HUES6 (cell line): ENCODE measurements around the gene SPESP1.

ENCODE experiments used
- H3K27ac ChIP-seq: 2 replicates; pipeline ENCODE4 v1.7.0; 2013; ENCODE audit warnings: low read depth, mild to moderate bottlenecking, low read length, inconsistent platforms
- H3K27me3 ChIP-seq: 2 replicates; pipeline ENCODE4 v1.6.1; 2013; ENCODE audit warnings: low read length; ENCODE audit not compliant: control insufficient read depth, insufficient read depth
- H3K36me3 ChIP-seq: 2 replicates; pipeline ENCODE4 v1.6.1; 2013; ENCODE audit warnings: low read length; ENCODE audit not compliant: control insufficient read depth, insufficient read depth
- H3K4me1 ChIP-seq: 2 replicates; pipeline ENCODE4 v1.6.1; 2013; ENCODE audit warnings: low read length; ENCODE audit not compliant: control insufficient read depth, insufficient read depth
- H3K4me3 ChIP-seq: 2 replicates; pipeline ENCODE4 v1.5.1; 2013; ENCODE audit warnings: low read depth, low read length
- H3K9ac ChIP-seq: one replicate; pipeline ENCODE4 v1.6.1; 2013; ENCODE audit warnings: mild to moderate bottlenecking, low read length
- H3K9me3 ChIP-seq: 2 replicates; pipeline ENCODE4 v1.6.1; 2013; ENCODE audit warnings: low read depth, low read length; ENCODE audit not compliant: control insufficient read depth, insufficient read depth

SPESP1 gene

GRCh38 chr15:68910341-68910740 is 20.0 kb upstream of the SPESP1 start:
- Histone ChIP-seq H3K4me3 (no peak overlapping the region), H3K27me3 (no peaks in the 10 kb centered on the region), H3K9me3 (no peaks in the 10 kb centered on the region), H3K36me3 (no peaks in the 10 kb centered on the region), H3K4me1 (no peaks in the 10 kb centered on the region), H3K9ac (no peak overlapping the region), H3K27ac (no peak overlapping the region)

- Histone ChIP-seq H3K9ac (no peak overlapping the region), H3K27me3 (no peaks in the 10 kb centered on the region), H3K9me3 (peaks cover 1% of the 10 kb centered on the region; the same call in 1 of the 2 replicates)
Observed at GRCh38 chr15:68910816-68911215, 19.5 kb upstream of the SPESP1 start.

GRCh38 chr15:68921926-68922325 is 8.4 kb upstream of the SPESP1 start:
- Histone ChIP-seq H3K27ac (no peak overlapping the region), H3K4me3 (no peak overlapping the region), H3K9ac (no peak overlapping the region), H3K36me3 (no peaks in the 10 kb centered on the region), H3K27me3 (no peaks in the 10 kb centered on the region), H3K9me3 (no peaks in the 10 kb centered on the region), H3K4me1 (no peaks in the 10 kb centered on the region)

More at GRCh38 chr15:68910816-68911215, 19.5 kb upstream of the SPESP1 start:
- no peak overlapping the region for H3K27ac ChIP-seq
- no peaks in the 10 kb centered on the region for H3K36me3 ChIP-seq
- H3K4me1 ChIP-seq = no peaks in the 10 kb centered on the region
- H3K4me3 ChIP-seq = no peak overlapping the region

- no peaks in the 10 kb centered on the region for H3K27me3 ChIP-seq
- no peak overlapping the region for H3K4me3 ChIP-seq
- H3K9ac ChIP-seq = no peak overlapping the region
Observed at GRCh38 chr15:68924866-68925560, 5.3 kb upstream of the SPESP1 start.

GRCh38 chr15:68933001-68933400 is 2.7 kb downstream of the SPESP1 start:
- Histone ChIP-seq H3K4me3 (no peak overlapping the region), H3K9ac (no peak overlapping the region), H3K36me3 (no peaks in the 10 kb centered on the region), H3K4me1 (no peaks in the 10 kb centered on the region), H3K27me3 (no peaks in the 10 kb centered on the region), H3K27ac (no peak overlapping the region), H3K9me3 (peaks cover 8% of the 10 kb centered on the region; the same call in 1 of the 2 replicates)

More at GRCh38 chr15:68924866-68925560, 5.3 kb upstream of the SPESP1 start:
- Histone ChIP-seq H3K4me1 (no peaks in the 10 kb centered on the region), H3K36me3 (no peaks in the 10 kb centered on the region), H3K27ac (no peak overlapping the region), H3K9me3 (peaks cover 3% of the 10 kb centered on the region; the same call in 1 of the 2 replicates)

- Histone ChIP-seq H3K9ac (no peak overlapping the region), H3K27me3 (no peaks in the 10 kb centered on the region), H3K4me3 (no peak overlapping the region), H3K36me3 (no peaks in the 10 kb centered on the region), H3K4me1 (no peaks in the 10 kb centered on the region), H3K9me3 (peaks cover 8% of the 10 kb centered on the region; the same call in 1 of the 2 replicates), H3K27ac (no peak overlapping the region)
Observed at GRCh38 chr15:68934341-68934740, 4.0 kb downstream of the SPESP1 start.

GRCh38 chr15:68935400-68935937 is 5.1 kb downstream of the SPESP1 start:
- H3K4me3 ChIP-seq = no peak overlapping the region
- H3K27me3 ChIP-seq = no peaks in the 10 kb centered on the region

GRCh38 chr15:68939501-68939900 is 9.2 kb downstream of the SPESP1 start:
- Histone ChIP-seq H3K4me3 (no peak overlapping the region), H3K27me3 (no peaks in the 10 kb centered on the region), H3K36me3 (no peaks in the 10 kb centered on the region), H3K27ac (no peak overlapping the region), H3K9ac (no peak overlapping the region), H3K9me3 (no peaks in the 10 kb centered on the region), H3K4me1 (no peaks in the 10 kb centered on the region)

More at GRCh38 chr15:68935400-68935937, 5.1 kb downstream of the SPESP1 start:
- no peak overlapping the region for H3K27ac ChIP-seq
- peaks cover under 1% of the 10 kb centered on the region; the same call in 1 of the 2 replicates for H3K9me3 ChIP-seq
- H3K36me3 ChIP-seq = no peaks in the 10 kb centered on the region
- no peaks in the 10 kb centered on the region for H3K4me1 ChIP-seq
- no peak overlapping the region for H3K9ac ChIP-seq

GRCh38 chr15:68951813-68952212 is 21.5 kb downstream of the SPESP1 start:
- H3K4me1 ChIP-seq = no peaks in the 10 kb centered on the region
- H3K36me3 ChIP-seq = no peaks in the 10 kb centered on the region
- H3K4me3 ChIP-seq = no peak overlapping the region
- H3K9ac ChIP-seq = no peak overlapping the region
- no peak overlapping the region for H3K27ac ChIP-seq
- no peaks in the 10 kb centered on the region for H3K9me3 ChIP-seq
- H3K27me3 ChIP-seq = no peaks in the 10 kb centered on the region

GRCh38 chr15:68957696-68958095 is 27.4 kb downstream of the SPESP1 start:
- Histone ChIP-seq H3K9ac (no peak overlapping the region), H3K4me1 (no peaks in the 10 kb centered on the region)

GRCh38 chr15:68958597-68958996 is 28.3 kb downstream of the SPESP1 start:
- Histone ChIP-seq H3K4me1 (no peaks in the 10 kb centered on the region), H3K4me3 (no peak overlapping the region), H3K9ac (no peak overlapping the region), H3K36me3 (no peaks in the 10 kb centered on the region), H3K9me3 (0 out of 2 replicates have a peak, but pooled peaks cover 7% of the 10 kb centered on the region), H3K27ac (no peak overlapping the region), H3K27me3 (no peaks in the 10 kb centered on the region)

More at GRCh38 chr15:68957696-68958095, 27.4 kb downstream of the SPESP1 start:
- Histone ChIP-seq H3K27me3 (no peaks in the 10 kb centered on the region), H3K9me3 (0 out of 2 replicates have a peak, but pooled peaks cover 2% of the 10 kb centered on the region), H3K36me3 (no peaks in the 10 kb centered on the region), H3K27ac (no peak overlapping the region), H3K4me3 (no peak overlapping the region)
